ENCODE measurements around the gene EGFL7.

EGFL7 gene

GRCh38 chr9:136645352-136645902, 17.3 kb upstream of the EGFL7 start:
- FAIRE-seq = no peak

DNA sequence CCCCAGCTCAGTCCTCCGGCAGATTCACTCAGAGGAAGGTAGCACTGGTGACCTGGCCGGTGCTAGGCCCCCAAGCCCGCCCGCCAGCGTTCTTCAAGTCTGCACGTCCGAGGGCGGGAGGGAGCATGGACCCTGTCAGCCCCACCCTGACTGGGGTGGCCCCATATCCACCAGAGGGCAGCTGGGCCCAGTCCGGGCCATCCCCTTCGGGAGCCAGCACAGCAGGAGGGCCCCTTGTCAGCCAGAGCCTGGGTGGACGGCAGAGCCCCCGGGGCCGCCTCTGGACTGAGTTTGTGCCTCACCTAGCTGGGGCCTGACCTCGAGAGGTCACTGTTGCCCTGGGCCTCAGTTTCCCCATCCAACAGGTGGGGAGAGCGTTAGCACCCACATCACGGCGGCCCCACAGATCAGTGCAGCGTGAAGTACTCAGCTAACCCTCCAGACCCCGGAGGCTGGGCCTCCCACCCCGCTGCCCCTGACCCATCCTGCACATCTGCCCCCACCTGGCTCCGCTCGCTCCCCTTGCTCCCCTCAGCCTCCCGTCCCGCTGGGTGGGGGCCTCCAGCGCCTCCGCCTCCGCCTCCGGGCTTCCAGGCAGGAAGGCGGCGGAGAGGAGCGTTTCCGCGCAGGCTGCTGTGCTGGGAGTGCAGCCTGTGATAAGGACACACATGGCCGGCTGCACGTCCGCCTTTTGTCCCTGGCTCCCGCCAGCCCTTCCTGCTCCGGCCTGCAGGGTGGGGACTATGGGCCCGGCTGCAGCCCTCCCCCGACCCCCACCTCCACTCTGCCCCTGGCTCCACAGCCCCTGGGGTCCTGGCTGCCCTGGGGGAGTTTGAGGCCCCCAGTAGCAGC, 16.6 kb upstream of the EGFL7 start:
- FAIRE-seq = no peak

DNA sequence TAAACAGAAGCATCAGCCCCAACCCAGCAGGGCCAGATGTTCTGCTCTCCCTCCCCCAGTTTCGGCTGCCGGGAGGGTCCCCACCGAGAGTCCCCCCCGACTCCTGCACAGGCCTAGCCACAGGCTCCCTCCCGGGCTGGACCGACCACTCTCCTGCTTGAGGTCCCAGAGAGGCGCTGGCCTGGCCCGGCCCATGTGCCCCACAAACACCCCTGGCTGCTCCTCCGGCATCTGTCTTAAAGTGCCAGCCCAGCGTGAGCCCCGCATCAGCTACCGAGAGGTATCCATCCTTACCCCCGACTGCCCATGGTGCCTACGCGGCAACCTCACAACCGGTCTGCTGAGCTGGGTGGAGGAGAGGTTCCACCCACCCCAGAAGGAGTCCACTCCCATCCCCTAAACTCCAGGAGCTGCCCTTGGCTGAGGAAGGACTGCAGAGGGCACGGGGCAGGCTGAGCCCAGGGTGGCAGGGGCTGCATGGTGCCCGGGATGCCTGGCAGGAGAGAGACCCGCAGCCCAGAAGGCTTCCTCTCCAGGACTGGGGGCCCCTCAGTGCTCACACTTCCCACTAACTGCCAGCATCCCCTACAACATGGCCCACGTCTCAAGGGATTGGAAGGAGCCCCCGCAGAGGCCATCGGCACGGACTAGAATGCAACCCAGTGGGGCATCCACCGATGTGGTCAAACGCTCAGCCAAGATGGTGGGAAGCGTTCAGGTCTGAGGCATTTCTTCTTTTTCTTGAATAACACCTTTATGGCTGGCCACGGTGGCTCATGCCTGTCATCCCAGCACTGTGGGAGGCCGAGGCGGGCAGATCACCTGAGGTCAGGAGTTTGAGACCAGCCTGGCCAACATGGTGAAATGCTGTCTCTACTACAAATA, 15.6 kb upstream of the EGFL7 start:
- no peak for FAIRE-seq

DNA sequence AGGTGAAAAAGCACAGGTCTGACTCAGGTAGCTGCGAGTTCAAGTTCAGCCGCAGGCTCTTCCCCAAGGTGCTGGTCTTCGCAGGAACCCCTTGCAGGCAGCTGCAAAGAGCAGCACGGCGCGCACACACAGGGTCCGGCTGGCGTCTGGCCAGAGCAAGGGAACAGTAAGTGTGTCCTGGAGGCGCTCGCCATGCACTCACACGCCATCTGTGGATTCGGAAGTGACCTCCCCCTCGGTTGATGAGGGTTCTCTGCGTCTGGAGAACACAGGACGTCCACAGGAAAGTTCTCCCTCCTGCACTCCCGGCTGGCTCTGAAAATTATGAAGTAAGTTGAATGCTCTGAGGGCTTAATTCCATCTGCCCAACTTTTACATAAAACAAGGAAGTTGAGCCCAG, 14.0 kb upstream of the EGFL7 start:
- no peak for FAIRE-seq

- FAIRE-seq = no peak
These were observed 12.7 kb upstream of the EGFL7 start for GRCh38 chr9:136650021-136650420.

DNA sequence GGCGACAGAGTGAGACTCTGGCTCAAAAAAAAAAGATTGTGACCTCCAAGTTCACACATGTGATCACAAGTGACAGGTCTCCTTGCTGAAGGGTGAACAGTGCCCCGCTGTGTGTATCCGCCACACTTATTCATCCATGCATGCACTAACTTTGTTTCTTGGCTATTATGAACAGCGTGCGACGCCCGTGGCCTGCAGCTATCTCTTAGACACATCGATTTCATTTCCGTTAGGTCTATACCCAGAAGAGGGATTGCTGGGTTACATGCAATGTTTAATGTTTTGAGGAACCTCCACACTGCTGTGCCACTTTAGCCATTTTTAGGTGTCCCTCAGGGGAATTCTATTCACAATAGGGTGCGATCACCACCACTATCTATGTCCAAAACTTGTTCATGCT, 12.1 kb upstream of the EGFL7 start:
- FAIRE-seq = no peak

DNA sequence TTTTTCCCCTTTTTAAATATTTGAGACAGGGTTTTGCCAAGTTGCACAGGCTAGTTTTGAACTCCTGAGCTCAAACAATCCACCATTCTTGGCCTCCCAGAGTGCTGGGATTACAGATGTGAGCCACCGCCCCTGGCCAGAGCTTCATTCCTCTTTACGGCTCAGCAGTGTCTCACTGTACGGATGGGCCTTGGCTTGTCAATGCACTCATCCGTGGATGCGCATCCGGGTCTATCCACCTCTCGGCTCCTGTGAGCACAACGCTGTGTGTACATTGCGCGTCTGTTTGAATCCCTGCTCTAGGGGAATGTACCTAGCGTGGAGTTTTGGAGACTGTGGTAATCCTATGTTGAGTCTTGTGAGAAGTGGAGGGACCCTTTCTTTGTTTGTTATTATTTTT, 10.9 kb upstream of the EGFL7 start:
- FAIRE-seq = no peak

DNA sequence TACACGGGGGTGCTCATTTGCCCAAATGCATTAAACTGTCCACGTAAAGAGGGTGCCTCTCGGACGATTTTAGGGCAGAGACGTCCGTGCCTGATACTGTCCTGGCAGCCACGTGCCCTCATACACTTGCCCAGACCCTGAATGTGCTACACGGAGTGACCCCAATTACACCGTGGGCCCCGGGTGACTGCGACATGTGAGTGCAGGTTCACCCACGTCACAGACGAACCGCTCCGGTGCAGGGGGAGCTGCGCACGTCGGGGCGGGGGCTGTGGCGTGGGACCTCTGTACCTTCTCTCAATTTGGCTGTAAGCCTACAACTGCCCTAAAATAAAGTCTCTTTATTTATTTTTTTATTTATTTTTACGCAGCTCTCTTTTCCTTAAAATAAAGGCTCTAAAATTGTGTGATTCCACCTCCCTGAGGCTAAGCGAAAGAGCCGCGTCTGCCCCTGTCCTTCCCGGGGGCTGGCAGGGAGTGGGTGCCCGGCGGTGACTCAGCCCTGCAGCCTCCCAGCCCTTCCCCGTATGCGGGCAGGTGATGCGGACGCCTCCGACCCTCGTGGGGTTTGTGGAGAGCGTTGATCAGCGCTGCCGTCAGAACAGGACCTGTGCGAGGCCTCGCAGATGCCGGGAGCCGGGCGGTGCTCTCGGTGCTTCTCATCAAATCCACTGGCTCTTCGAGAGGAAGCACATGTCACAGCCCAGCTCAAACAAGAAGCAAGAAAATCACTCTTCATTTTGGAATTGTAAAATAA, 9.2 kb upstream of the EGFL7 start:
- FAIRE-seq = no peak

DNA sequence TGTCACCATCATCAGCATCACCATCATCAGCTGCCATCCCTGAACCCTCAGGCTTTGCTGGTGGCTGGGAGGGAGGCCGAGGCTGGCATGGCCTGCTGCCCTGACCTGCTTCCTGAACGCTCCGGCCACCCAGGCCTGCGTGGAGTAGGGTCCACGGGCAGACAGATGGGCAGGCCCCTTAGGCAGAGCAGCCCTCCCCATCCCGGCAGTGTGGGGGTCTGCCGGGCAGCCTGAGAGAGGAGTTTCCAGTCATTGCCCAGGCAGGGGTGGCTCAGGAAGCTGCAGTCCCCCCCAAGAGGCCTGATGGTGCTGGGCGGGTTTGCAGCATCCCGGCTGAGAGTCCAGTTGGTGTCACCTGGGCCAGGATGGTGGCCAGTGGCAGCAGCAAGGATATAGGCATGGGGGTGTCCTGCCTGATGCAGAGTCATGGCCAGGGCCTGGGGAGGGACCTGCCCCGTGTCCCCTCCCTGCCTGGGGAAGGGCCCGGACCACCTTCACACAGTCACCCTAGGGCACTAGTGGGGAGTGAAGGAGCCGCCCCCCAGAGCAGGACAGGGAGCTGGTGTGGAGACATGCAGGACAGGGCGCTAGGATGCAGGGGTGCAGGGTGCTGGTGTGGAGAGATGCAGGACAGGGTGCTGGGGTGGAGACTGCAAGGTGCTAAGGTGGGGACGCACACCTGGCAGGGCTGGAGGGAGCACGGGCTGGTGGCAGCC, 7.7 kb upstream of the EGFL7 start:
- no peak for FAIRE-seq

GRCh38 chr9:136655536-136656182, 7.1 kb upstream of the EGFL7 start:
- FAIRE-seq = no peak

DNA sequence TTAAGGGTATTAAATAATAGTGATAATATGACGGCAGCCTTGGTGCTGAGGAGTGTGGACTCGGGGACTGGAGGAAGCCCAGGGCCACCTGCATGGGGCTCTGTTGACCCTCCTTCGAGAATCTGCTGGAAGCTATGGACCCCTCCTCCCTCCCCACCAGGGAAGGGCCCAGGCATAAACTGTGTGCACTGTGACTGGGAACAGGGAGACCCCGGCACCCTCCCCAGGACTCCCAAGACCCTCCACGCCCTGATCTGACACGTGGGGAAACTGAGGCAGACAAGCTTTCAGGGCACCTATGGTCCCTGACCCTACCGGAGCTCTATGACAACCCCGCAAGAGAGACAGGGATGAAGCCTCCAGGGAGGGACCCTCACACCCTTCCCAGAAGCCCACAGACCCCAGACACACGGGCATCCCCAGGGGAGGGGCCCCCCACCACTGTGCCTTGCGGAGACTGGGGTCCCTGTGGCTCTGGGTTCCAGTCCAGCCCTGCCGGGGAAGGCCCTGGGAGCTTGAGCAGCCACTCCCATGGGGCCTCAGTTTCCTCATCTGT, 6.5 kb upstream of the EGFL7 start:
- FAIRE-seq = no peak

DNA sequence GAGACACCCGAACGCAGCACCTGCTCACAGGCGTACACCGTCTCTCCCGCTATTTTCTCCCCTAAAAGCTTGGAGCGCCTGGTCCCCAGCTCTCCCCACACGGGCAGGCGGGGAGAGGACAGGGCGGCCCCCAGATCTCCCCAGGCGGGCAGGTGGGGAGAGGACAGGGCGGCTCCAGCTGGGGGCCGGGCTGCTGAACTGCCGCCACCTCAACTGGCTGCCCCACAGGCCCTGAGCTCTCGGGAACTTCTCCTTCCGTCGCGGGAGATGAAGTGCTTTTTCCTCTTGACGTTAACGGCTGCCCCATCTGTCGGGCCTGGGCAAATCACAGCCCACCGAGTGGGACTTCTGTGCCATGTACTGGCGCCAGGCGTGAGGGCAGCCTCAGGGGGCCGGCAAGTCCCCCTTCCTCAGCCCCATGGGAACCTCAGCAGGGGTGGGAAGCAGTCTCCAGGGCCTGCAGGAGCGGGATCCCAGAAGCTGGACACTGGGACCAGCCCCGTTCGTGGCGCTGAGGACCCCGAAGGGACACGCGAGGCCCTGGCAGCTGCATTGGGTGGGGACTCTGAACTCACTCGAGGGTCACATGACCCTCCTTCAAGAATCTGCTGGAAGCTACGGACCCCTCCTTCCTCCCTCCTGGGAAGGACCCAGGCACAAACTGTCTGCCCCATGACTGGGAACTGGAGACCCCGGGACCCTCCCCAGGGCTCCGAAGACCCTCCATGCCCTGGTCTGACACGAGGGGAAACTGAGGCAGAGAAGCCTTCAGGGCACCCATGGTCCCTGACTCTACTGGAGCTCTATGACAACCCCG, 5.7 kb upstream of the EGFL7 start:
- FAIRE-seq = no peak

DNA sequence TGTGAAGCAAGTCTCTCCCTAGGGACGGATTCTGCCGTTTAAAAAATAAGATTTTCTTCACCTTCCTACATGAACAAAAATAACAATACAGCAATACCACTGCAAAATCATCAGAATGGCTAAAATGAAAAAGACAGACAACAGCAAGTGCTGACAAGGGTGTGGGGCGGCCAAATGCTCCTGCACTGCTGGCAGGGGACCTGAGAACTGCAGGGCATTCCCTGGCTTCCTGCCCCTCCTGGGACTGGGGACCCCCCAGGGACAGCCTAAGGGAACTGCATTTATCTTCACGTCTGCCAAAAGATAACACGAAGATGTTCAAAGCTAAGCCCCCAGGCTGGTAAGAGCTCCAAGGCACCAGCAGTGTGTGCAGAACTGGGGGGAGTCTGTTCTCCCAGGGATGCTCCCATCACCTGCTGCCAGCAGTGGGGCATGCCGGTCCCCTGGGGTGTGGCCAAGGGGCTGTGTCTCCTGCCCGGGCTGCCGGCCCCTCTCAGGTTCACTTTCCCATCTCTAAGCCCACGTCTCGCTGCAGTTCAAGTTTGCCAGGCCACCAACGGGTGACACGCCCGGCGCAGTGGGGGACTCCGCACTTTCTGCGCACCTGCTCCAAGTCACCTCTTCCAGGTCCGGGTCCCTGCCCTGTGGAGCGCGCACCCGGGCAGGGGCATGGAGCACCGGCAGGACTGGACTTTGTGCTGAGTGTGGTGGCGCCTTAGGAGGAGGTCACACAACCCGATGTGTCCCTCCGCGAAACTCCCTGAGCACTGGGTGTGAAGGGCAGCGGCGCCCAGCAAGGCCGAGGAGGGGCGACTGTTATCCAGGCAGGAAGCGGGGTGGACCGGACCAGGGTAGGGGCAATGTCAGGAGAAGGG, 4.5 kb upstream of the EGFL7 start:
- no peak for FAIRE-seq

- FAIRE-seq = no peak
These were observed 3.7 kb upstream of the EGFL7 start for GRCh38 chr9:136658849-136659535.

- FAIRE-seq = no peak
These were observed 2.6 kb upstream of the EGFL7 start for GRCh38 chr9:136659861-136660784.

DNA sequence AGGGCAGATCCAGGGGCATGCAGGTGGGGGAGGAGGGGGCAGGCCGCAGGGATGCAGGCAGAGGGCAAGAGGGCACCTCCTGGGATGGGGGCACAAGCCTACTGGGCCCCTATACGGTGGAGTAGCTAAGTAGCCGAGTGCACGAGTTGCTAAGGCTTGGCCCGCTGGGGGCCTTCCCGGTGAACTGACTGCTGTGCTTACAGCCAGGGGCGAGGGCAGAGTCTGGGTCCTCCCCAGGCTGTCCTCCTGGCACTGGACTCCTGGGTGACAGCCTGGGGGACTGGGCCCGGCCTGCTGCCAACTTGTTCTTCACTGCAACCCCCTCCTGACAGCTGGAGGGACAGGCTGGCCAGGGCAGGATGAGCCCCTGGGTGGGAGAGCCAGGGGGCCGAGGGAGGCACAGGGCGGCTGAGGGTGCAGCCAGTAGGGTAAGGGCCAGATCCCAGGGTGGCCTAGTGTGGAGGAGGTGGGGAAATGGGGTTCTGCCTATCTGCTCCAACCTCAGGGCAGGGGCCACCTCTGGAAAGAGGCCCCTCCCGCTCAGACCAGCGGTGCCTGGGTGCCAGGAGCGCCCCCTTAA, 1.7 kb upstream of the EGFL7 start:
- FAIRE-seq = no peak

- FAIRE-seq = no peak
These were observed 933 bp upstream of the EGFL7 start for GRCh38 chr9:136661641-136662325.
